ENCODE measurements around the gene APC2.
"Not testable (repeated sequence)": the region's sequence is repeated elsewhere in the genome, so short reads cannot be mapped to it uniquely, and the experiment has no call there.

The APC2 gene

DNA sequence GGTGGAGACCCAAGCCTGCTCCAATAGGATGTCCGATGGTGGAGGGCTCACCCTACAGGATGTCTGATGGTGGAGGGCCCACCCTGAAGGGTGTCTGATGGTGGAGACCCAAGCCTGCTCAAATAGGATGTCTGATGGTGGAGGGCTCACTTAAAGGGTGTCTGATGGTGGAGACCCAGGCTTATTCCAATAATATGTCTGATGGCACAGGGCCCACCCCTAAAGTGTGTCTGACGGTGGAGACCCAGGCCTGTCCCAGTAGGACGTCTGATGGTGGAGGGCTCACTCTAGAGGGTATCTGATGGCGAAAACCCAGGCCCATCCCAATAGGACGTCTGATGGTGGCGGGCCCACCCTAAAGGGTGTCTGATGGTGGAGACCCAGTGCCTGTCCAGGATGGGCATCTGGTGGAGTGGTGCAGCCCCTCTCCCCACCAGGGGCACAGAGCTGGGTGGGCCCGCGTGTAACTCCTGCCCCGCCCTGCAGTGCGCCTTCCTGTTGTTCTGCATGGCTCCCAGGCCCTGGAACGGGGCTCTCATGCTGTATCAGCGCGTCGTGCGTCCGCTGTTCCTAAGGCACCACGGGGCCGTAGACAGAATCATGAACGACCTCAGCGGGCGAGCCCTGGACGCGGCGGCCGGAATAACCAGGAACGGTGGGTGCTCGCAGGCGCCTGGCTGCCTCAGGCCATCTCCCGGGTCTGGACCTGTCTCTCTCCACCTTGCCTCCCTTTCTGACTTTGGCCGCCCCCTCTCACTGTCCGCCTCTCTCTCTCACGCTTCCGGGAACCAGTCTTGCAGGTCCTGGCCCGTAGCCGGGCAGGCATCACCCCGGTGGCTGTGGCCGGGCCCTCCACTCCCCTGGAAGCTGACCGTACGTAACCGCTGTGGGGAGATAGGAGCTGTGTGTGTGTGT lies 46.1 kb downstream of the APC2 start:
- DNase-seq (ENCODE audit: low read depth), result no peak

DNA sequence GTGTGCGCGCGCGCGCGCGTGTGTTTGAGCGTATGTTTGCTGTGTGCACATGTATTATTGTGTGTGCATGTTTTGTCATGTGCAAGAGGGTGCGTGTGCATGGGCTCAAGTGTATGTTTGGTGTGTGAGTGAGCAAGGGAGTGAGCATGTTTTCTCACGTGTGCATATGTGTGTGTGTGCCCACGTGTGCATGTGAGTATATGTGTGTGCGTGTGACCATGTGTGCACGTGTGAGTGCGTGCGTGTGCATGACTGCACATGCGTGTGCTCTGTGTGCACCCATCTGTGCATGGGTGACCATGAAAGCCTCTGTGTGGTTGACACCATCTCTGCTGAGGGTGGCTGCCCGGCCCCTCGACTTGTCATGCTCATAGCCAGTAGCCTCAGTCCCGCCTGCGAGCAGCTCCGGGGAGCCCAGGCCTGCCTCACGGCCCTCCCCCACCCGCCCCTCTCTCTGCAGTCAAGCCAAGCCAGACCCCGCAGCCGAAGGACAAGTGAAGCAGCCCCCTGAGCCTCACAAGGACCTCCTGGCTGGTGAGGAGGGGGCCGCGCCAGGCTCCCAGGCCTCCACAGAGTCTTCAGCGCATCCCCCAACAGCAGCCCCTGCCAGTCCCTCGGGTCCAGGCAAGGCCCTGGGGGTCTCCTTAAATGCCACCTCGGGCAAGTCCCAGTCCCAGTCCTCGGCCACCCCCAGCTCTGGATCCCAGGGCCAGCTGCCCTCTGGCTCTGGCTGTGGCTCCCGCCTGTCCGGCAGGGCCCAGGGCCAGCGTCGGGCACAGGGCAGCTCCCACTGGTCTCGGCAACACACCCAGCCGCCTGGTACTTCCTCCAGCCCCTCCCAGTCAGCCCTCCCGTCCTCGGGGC lies 47.0 kb downstream of the APC2 start:
- no peak for DNase-seq (ENCODE audit: low read depth)

DNA sequence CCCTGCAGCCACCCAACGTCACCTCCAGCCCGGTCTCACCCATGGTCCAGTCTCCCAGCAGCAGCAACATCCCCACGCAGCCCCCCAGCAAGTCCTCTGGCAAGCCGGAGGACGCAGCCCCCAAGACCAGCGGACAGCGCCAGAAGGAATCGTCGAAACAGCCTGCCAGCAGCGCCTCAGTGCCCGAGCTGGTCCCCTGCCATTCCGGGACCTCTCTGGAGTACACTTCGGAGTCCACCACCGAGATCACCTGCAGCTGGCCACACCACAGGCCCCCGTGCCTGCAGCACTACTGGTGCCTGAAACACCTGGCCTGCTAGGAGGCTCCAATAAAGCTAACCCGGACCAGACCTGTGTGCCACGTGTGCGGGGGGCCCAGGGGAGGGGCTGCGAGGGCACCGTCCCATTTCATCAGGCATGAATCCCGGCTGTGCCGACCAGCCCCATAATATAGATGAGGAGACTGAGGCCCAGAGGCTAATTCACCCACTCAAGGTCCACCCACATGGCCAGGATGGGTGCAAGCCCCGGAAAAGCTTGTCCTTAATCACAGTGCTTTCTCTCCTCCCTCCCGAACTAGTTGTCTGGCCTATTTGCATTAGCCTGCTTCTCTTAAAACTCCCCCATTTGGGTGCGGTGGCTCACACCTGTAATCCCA lies 47.8 kb downstream of the APC2 start:
- no peak for DNase-seq (ENCODE audit: low read depth)

DNA sequence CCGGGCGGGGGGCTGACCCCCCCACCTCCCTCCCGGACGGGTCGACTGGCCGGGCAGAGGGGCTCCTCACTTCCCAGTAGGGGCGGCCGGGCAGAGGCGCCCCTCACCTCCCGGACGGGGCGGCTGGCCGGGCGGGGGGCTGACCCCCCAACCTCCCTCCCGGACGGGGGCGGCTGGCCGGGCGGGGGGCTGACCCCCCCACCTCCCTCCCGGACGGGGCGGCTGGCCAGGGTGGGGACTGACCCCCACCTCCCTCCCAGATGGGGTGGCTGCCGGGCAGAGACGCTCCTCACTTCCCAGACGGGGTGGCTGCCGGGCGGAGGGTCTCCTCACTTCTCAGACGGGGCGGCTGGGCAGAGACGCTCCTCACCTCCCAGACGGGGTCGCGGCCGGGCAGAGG lies 49.3 kb downstream of the APC2 start:
- DNase-seq (ENCODE audit: low read depth), result not testable (repeated sequence)

DNA sequence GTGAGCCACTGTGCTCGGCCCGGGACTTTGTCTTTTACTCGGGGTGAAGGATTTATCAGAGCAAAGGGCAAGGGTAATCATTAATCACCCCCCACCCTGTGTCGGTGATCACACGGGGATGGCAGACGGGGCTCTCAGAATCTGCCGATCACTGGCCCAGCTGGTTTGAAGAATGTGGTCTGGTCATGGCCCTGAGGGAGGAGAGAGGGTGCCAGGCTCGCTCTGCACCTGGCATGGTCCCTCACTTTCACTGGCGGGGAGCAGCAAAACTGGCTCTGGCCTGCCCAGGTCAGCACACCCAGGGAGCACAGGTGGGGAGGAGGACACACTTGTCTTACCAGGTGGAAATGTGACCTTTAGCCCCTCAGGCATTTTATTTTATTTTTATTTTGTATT lies 51.3 kb downstream of the APC2 start:
- DNase-seq (ENCODE audit: low read depth), result no peak

DNA sequence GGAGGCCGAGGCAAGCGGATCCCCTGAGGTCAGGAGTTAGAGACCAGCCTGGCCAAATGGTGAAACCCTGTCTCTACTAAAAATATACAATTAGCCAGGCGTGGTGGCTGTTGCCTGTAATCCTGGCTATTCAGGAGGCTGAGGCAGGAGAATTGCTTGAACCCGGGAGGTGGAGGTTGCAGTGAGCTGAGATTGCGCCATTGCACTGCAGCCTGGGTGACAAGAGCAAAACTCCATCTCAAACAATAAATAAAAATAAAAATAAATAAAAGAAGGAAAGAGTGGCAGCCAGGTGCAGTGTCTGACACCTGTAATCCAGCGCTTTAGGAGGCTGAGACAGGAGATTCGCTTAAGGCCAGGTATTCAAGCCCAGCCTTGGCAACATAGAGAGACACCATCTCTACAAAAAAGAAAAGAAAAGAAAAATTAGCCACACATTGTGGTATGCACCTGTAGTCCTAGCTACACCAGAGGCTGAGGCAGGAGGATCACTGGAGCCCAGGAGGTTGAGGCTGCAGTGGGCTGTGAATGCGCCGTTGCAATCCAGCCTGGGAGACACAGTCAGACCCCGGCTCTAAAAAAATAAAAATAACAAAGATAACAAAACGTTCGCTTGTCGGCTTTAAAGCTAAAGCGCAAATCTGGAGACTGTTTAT lies 52.6 kb downstream of the APC2 start:
- DNase-seq (ENCODE audit: low read depth), result no peak

DNA sequence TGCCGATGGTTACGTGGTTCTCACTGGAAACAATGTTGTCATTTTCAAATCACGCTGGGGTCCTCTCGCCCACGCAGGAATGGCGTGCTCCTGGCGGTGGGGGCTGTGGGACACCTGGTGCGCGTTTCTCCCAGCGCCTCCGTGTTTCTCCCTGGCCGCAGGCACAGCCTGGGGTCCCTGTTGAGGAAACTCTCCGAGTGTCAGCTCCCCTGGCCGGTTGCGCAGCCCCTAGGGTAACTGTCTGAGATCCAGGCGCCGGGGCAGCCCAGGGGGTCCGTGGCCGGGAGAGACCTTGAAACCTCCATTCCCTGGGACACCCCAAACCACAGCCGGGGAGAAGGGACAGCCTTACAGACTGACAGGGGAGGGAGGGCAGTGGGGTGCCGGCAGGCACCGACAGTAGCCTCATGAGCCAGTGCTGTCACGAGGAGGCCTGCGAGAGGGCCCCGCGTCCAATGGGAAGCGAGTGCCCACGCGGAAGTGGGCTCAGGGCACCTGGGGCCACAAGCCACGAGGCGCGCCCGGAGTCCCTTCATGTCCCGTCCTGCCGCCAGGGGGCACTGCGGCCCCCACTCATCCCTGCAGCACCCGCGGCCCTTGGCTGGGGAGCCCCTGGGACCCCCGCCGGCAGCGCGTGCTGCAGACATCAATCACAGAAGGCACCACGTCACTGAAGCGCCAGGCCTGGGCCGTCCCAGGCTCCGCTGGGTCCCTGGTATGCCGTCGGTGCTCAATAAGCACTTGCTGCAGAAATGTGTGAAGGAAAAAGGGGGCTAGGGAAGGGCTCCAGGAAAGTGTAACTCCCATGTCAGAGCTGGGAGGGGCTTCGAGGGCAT lies 53.4 kb downstream of the APC2 start:
- peak; percentile 59 for DNase-seq (ENCODE audit: low read depth)

DNA sequence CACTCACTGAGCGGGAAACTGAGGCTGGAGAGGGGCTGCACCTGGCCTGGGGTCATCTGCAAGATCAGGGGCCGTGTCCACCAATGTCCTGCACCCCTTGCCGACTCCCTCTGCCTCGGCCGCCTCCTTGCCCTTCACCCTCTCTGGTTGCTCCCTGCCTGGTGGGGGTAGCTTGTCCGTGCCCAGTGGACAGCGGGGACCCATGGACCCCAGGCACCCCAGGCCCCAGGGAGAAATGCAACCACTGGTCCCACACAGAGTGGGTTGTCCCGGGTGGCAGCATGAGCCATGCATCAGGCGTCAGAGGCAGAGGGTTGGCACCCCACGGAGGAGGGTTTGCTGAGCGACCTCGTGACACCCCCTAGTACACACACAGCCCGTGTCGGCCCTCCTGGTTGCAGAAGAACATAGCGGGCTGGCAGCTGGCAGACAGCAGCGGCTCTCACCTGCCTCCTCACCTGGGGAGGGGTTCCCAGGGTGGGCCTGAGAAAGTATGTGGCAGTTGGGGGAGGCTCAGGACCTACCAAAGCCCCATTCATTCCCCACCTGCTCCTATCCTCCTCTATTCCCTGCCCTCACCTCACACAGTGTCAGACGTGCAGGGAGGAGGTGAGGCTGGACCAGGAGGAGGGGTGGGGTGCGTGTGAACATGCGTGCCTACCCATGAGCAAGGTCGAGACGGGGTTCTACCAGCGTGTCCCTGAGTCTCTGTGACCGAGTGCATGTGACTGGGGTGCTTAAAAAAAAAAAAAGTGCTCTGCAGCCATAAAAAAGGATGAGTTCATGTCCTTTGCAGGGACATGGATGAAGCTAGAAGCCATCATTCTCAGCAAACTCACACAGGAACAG lies 54.2 kb downstream of the APC2 start:
- no peak for DNase-seq (ENCODE audit: low read depth)

DNA sequence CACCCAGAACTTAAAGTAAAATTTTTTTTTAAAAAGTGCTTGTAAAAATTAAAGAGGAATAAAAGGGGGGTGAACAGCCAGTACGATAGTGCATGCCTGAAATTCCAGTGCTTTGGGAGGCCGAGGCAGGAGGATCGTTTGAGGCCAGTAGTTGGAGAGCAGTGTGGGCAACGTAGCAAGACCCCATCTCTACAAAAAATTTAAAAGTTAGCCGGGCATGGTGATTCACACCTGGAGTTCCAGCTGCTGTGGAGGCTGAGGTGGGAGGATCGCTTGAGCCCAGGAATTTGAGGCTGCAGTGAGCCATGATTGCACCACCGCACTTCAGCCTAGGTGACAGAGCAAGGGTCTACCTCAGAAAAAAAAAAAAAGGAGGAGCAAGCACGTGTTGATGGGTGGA lies 55.1 kb downstream of the APC2 start:
- DNase-seq (ENCODE audit: low read depth), result no peak

DNA sequence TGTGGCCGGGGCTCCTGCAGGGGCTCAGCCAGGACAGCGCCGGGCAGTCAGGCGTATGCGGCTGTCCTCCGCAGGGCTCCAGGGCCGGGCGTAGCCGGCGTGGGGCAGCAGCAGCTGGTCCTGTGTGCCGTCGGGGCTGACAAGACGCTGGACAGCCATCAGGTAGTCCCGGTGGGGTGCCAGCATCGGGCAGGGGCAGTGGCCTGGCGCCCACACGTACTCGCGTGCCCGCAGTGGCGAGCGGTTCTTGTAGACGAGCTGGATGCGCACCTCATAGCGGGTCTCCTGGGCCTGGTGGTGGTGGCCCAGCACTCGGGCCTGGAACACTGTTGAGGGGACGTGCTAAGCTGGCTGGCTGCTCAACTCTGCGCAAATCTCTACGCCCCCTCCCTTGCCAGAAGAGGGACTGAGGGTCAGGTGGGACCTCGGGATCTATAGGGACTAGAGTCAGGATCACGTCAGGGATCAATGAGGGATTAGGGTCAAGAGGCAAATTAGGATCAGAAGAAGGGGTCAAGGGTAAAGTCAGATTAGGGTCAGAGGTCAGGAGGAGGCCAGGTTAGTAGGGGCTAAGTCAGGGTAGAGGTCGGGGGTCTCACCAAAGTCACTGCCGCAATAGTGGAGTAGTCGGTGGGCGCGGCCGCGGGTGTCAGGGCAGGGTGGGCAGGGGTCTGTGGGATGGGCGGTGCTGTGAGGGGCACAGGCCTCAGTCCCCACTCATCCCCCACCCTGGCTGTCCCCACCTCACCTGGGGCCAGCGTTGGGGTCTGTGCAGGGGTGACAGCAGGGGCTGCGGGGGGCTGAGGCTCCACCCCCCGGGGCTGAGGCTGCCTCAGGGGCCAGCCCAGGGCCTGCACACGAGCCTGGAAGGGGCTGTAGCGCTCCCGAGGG lies 56.3 kb downstream of the APC2 start:
- DNase-seq (ENCODE audit: low read depth), result no peak

DNA sequence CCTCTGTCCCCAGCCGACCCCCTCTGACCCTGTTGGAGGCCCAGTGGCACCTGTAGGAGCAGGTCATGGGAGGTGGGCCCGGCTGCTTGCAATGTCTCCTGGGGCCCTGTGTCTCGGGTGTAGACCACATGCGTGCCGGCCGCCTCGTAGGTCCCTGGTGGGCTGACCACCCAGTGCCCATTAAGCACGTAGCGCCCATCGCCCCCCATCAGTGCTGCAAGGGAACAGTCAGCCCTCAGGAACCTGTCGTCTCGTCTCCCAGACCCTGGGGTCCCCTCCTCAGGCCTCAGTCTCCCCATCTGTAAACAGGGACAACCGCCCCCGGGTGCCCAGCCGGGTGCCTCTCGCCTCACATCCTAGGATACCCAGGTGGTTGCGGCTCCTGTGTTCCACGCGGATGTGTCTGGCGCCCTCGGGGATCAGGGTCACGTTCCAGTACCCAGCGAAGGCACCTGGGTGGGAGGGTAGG lies 57.3 kb downstream of the APC2 start:
- no peak for DNase-seq (ENCODE audit: low read depth)

DNA sequence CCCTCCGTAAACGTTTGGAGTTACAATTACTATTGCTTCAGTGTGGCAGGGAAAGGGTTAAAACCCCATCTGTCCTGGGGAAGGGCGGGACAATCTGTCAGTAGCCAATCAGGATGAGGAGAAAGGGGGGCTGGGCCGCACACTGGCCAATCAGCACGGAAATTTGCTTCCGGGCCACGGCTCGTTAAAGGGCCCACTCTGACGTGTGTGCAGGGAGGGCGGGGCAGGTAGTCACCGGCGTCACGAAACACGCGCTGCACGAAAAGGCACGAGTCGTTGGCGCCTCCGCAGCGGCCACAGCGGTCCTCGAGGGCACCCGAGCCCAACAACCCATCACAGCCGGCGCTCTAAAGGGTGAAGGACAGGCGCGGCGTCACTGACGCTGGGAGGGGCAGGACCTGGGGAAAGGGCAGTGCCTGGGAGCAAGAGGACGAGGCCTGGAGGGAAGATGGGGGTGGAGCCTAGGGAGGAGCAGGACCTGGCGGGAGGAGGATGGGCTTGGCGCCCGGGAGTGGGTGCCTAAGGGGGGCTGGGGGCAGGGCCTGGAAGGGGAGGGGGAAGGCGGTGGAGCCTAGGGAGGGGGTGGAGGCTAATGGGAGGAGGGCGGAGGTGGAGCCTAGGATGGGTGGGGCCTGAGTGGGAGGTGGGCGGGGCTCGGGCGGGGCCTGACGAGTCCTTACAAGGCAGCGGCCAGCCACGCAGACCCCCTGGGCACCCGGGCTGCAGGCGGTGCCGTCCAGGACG lies 58.0 kb downstream of the APC2 start:
- peak; percentile 69 for DNase-seq (ENCODE audit: low read depth)

DNA sequence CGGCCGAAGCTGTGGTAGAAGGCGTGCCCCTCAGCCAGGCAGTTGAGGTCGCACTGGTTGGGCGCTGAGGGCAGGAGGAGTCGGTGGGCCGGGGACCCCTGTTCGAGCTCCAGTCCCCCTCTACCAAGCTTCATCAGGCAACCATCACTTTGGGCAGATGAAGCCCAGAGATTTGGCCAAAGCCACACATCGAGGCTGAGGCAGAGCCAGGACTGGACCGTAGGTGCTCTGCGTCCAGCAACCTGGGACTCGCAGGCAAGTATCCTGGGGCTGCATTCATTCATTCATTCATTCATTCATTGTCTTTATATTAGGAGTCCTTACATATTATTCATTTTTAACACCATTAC lies 58.6 kb downstream of the APC2 start:
- DNase-seq (ENCODE audit: low read depth), result no peak

DNA sequence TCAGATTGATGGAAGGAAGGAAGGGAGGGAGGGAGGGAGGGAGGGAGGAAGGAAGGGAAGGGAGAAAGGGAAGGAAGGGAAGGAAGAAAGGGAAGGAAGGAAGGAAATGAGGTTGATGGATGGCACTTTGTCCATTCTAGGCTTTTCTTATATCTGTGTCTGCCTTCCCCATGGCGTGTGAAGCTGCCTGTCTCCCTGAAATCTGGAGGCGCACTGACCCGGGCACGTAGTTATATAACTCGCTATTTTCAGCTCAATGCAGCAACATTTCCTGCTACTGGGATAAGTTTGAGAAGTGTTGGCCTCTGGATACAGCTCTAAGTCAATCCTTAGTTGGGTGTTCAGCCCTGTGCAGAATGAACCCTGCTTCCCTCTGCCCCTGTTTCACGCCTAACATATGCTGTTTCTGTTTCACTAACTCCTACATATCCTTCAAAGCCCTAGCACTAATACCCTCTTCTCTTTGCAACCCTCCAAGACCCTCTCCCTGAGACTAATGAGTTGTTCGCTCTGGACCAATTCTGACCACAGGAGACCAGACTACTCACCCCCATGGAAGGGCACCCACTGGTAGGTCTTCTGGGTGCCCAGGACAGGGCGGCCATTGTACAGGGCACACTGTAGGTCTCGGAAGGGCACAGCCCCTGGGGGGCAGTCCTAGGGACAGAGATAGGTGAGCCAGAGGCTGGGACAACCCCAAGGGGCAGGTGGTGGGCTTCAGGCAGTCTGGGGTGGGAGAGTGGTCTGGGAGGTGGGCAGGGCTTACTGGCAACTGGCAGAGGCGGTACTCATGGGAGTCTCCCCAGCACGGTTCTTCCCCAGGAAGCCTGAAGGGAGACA lies 59.9 kb downstream of the APC2 start:
- no peak for DNase-seq (ENCODE audit: low read depth)

DNA sequence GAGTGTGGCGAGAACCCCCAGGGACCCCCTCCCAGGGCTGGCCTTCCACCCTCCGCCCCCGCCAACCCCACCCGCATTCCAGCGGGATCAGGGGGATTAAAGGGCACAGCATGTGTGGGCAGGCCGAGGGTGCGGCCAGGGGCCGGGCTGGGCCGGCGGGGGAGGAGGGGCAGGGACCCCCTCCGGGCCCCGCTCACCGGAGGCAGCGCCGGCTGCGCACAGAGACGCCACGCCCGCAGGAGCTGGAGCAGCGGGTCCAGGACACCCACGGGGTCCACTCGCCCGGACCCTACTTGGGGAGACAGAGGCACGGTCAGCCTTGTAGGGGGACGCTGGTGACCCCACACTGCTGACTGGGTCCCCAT lies 60.5 kb downstream of the APC2 start:
- no peak for DNase-seq (ENCODE audit: low read depth)

DNA sequence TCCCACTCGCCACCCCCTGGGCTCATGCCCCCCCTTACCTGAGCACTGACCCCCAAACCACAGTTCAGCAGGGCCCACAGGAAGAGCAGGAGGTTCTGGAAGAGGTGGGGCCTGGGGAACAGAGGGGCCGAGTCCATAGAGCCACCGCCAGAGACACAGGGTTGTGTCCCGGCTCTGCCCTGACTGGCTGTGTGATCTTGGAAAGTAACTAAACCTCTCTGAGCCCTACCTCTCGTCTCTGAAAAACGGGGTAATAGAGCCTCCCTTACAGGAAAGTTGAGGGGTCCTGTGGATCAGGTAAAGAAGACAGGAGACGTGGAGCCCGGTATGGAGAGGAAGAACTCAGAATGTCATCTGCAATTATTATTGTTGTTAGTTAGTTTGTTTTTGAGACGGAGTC lies 60.9 kb downstream of the APC2 start:
- no peak for DNase-seq (ENCODE audit: low read depth)

Data from stimulated activated CD8-positive, alpha-beta memory T cell treated with anti-CD3 and anti-CD28 coated beads, Interleukin-15, amount 100 ng/mL, for 24 hours (primary cell).